Colonic mucosa (tissue), 4 donors: ENCODE measurements around the gene KDM3A. TPM values are rescaled to one million over a fixed set of nuclear protein-coding genes. Genes with fewer than 3 reads are reported as not detected.

Source experiments
- DNase-seq: peaks from one replicate; pipeline ENCODE4 v3.0.0-alpha.2; 2020
- H3K27ac ChIP-seq: fragments of 200-600 bp; one replicate; pipeline ENCODE4 v1.8.0; 2021
- H3K27me3 ChIP-seq: fragments of 200-600 bp; one replicate; pipeline ENCODE4 v1.8.0; 2021
- H3K36me3 ChIP-seq: fragments of 200-600 bp; one replicate; pipeline ENCODE4 v1.8.0; 2021
- H3K4me1 ChIP-seq: fragments of 200-600 bp; one replicate; pipeline ENCODE4 v1.8.0; 2021; ENCODE audit warnings: mild to moderate bottlenecking
- H3K4me3 ChIP-seq: fragments of 200-600 bp; one replicate; pipeline ENCODE4 v1.8.0; 2021
- H3K9ac ChIP-seq, 2 donors: one replicate each; pipeline ENCODE4 v1.7.0; 2013; ENCODE audit warnings: control low read depth in 2 of 2, low read depth in 2 of 2, low read length in 2 of 2
- H3K9me3 ChIP-seq: fragments of 200-600 bp; one replicate; pipeline ENCODE4 v1.8.0; 2021
- CTCF ChIP-seq: fragments of 200-600 bp; IDR thresholded peaks from one replicate; pipeline ENCODE4 v1.8.0; 2022; ENCODE audit warnings: antibody characterized with exemption, mild to moderate bottlenecking
- intact Hi-C: fragments of 100-400 bp; cut with DNase I; formaldehyde crosslinking; loops from one replicate; pipeline ENCODE4 v1.14.1; 2022
- total RNA-seq, 2 donors: library from RNA; stranded (reverse); fragmentation: NEBNext Ultra II Directional in 1 of 2; extraction: Animal tissue kit (Norgen Biotek cat#: 25700) in 1 of 2; gene quantifications; one replicate each; pipeline ENCODE4 v1.2.1, GENCODE V29; 2021
- donor health status: healthy.
- donor health status: DM: no; HTN: no; CAD: no.
- donor health status: DM: no; HTN: no; CAD: no.

The KDM3A gene
- total RNA-seq, 2 donors from 2014 or later, result 35.9 to 101 TPM

- intact Hi-C loops, result no loop called here
- no peaks in the 10 kb centered on the region for H3K27me3 ChIP-seq
- TF ChIP-seq CTCF, result no peak
- no peak overlapping the region for H3K9ac ChIP-seq
- no peak overlapping the region for H3K27ac ChIP-seq
- no peak for DNase-seq
- H3K4me1 ChIP-seq, result no peaks in the 10 kb centered on the region
- H3K4me3 ChIP-seq, result no peak overlapping the region
- H3K9me3 ChIP-seq, result no peaks in the 10 kb centered on the region
- peaks cover 29% of the 10 kb centered on the region for H3K36me3 ChIP-seq
Observed at GRCh38 chr2:86477349-86477748, 36.2 kb downstream of the KDM3A start.

GRCh38 chr2:86480105-86480504, 38.9 kb downstream of the KDM3A start:
- Histone ChIP-seq H3K4me1 (no peaks in the 10 kb centered on the region), H3K36me3 (peaks cover 40% of the 10 kb centered on the region), H3K27ac (no peak overlapping the region), H3K9ac (no peak overlapping the region), H3K9me3 (no peaks in the 10 kb centered on the region), H3K4me3 (no peak overlapping the region), H3K27me3 (no peaks in the 10 kb centered on the region)
- intact Hi-C loops, result no loop called here
- TF ChIP-seq CTCF, result no peak
- DNase-seq, result peak; percentile 22

- no peak for TF ChIP-seq CTCF
- Histone ChIP-seq H3K4me1 (no peaks in the 10 kb centered on the region), H3K27ac (no peak overlapping the region), H3K4me3 (no peak overlapping the region), H3K36me3 (peaks cover 33% of the 10 kb centered on the region), H3K27me3 (no peaks in the 10 kb centered on the region), H3K9ac (no peak overlapping the region), H3K9me3 (no peaks in the 10 kb centered on the region)
- DNase-seq, result no peak
- intact Hi-C loops, result no loop called here
Observed at GRCh38 chr2:86482034-86482433, 40.9 kb downstream of the KDM3A start.

- Histone ChIP-seq H3K27me3 (no peaks in the 10 kb centered on the region), H3K36me3 (peaks cover 45% of the 10 kb centered on the region), H3K9me3 (no peaks in the 10 kb centered on the region), H3K4me1 (no peaks in the 10 kb centered on the region), H3K27ac (no peak overlapping the region), H3K4me3 (no peak overlapping the region), H3K9ac (no peak overlapping the region)
- DNase-seq, result no peak
- intact Hi-C loops, result no loop called here
- no peak for TF ChIP-seq CTCF
Observed at GRCh38 chr2:86484385-86484784, 43.2 kb downstream of the KDM3A start.

GRCh38 chr2:86485103-86485502, 43.9 kb downstream of the KDM3A start:
- intact Hi-C loops, result no loop called here
- H3K9me3 ChIP-seq, result no peaks in the 10 kb centered on the region
- no peak overlapping the region for H3K4me3 ChIP-seq
- H3K9ac ChIP-seq, result no peak overlapping the region
- no peaks in the 10 kb centered on the region for H3K27me3 ChIP-seq
- H3K27ac ChIP-seq, result no peak overlapping the region
- DNase-seq, result no peak
- H3K4me1 ChIP-seq, result no peaks in the 10 kb centered on the region
- no peak for TF ChIP-seq CTCF
- peaks cover 46% of the 10 kb centered on the region for H3K36me3 ChIP-seq

- Histone ChIP-seq H3K9me3 (no peaks in the 10 kb centered on the region), H3K27me3 (no peaks in the 10 kb centered on the region), H3K4me1 (no peaks in the 10 kb centered on the region), H3K4me3 (no peak overlapping the region), H3K27ac (no peak overlapping the region), H3K36me3 (peaks cover 46% of the 10 kb centered on the region), H3K9ac (no peak overlapping the region)
- DNase-seq, result no peak
- intact Hi-C loops, result no loop called here
- no peak for TF ChIP-seq CTCF
Observed at GRCh38 chr2:86485802-86486201, 44.6 kb downstream of the KDM3A start.
